GM10266 (cell line): ENCODE results near the gene VAMP1.
"Not testable (repeated sequence)": the region's sequence is repeated elsewhere in the genome, so short reads cannot be mapped to it uniquely, and the experiment has no call there.

Source experiments
- DNase-seq: peaks from one replicate; pipeline ENCODE4 v3.0.0; 2012; ENCODE audit errors: extremely low spot score
- CTCF ChIP-seq: IDR thresholded peaks from 2 replicates; pipeline ENCODE4 v1.5.1; 2012; ENCODE audit warnings: mild to moderate bottlenecking, low read depth; ENCODE audit not compliant: control insufficient read depth, insufficient read depth; ENCODE audit errors: missing control alignments

The VAMP1 gene

GRCh38 chr12:6476489-6476888 is 6.0 kb upstream of the VAMP1 start:
- TF ChIP-seq CTCF, result no peak
- no peak for DNase-seq

- DNase-seq, result not testable (repeated sequence)
Observed at GRCh38 chr12:6475233-6475975, 4.9 kb upstream of the VAMP1 start.

GRCh38 chr12:6472491-6472890 is 2.0 kb upstream of the VAMP1 start:
- DNase-seq, result no peak
- no peak for TF ChIP-seq CTCF

GRCh38 chr12:6471989-6472360 is 1.5 kb upstream of the VAMP1 start:
- TF ChIP-seq CTCF, result no peak
- DNase-seq, result peak; percentile 47

- no peak for DNase-seq
- TF ChIP-seq CTCF, result no peak
Observed at GRCh38 chr12:6469609-6470374, 685 bp downstream of the VAMP1 start.

- TF ChIP-seq CTCF, result no peak
- DNase-seq, result no peak
Observed at GRCh38 chr12:6469092-6469491, 1.4 kb downstream of the VAMP1 start.

- TF ChIP-seq CTCF, result no peak
- DNase-seq, result no peak
Observed at GRCh38 chr12:6468283-6468575, 2.2 kb downstream of the VAMP1 start.

- not testable (repeated sequence) for DNase-seq
Observed at GRCh38 chr12:6467571-6468282, 2.8 kb downstream of the VAMP1 start.

- not testable (repeated sequence) for DNase-seq
Observed at GRCh38 chr12:6466751-6467150, 3.7 kb downstream of the VAMP1 start.
